Germinal center (tissue), 1 donor: Measurements from ENCODE around the gene CBLB.
A peak's percentile ranks its signal among the peaks of the same experiment; 100 is the strongest.

Experiments used
- DNase-seq: peaks from one replicate; pipeline ENCODE4 v3.0.0; 2012; ENCODE audit warnings: mixed read lengths, low spot score

CBLB gene

DNA sequence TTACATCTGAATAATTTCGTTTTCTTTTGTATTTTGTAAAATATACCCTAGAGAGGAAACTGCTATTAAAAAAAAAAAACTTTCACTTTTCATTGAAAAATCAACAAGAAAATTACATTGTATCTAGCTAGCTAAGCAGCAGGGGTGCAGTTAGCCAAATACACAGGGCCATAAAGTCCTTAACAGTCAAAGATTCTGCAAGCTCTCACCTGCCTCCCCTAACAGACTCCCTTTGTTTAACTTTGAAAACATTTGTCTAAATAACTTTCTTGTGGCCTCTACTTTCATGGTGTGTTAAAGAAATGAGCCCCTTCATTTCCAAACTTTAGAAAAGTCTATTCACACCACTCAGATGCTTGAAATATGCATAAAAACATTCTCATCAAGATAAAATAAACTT, 23.3 kb downstream of the CBLB start:
- no peak for DNase-seq

DNA sequence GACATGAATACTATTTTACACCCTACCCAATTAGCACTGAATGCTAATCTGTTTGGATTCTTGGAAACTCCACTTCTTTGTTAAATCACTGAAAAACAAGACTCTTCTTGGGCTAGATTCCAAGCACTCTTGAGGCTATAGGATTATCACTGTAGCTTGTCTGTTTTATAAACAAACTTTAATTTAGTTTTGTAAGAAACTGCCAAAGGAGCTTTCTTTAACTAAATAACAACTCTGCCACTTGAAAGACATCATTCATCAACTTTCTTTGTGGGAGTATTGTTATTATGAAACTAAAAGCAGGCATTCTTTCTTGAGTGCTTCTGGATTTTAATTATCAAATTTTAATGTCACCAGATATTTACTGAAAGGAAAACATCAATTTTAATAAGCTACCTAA, 24.1 kb downstream of the CBLB start:
- DNase-seq = no peak

DNA sequence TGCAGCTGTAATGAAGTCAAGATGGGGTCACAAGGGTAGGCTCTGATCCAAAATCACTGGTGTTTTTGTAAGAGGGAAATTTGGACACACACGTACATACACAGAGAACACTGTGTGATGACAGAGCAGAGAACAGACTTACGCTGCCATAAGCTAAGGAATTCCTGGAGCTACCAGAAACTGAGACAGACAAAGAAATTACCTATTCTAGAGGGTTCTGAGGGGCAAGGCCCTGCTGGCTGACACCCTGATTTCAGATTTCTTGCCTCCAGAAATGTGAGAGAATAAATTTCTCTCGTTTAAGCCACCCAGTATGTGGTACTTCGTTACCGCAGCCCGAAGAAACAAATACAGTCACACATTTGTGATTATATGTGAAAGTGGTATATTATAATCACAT, 24.8 kb downstream of the CBLB start:
- DNase-seq = no peak

DNA sequence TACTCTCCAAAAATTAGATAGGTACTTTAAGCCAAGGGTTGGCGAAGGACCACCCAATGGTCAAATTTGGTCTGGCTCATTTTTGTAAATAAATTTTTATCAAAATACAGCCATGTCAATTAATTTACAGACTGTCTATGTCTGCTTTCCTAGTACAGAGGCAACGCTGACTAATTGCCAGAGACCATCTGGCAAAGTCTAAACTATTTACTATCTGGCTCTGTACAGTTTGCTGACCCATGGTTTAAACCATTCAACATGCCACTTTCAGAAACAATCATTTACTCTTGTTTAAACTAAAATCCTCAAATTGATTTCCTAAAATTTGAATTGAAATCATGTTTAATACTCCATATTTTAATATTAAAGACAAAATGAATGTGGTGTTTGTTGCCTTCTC, 25.9 kb downstream of the CBLB start:
- no peak for DNase-seq

DNA sequence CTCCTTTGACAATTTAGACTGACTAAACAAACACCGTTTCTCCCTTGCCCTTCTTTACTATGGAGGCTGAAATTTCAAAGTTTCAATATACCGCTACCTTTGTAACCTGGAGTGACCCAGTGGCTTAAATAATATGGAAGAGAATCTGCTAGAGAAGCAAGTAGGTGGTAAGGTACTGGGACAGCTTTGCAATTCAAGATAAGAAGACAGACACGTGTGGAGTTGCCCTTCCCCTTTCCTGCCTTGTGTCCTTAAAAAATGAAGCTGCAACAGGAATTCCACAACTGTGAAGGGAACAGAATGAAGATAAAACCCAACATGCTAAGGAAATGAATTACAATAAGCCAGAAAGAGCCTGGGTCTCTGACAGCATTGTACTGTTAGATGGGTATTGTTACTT, 26.4 kb downstream of the CBLB start:
- DNase-seq = no peak

DNA sequence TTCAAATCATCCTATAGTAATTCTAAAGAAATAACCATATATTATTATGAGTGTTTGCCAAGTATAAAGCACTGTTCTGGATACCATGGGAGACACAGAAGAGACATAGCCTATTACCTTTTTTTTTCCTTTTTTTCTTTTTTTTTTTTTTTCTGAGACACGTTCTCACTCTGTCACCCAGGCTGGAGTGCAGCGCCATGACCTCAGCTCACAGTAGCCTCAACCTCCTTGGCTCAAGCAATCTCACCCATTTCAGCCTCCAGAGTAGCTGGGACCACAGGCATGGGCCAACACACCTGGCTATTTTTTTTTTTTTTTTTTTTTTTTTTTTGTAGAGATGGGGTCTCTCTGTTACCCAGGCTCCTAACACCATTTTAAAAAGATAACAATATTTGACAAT, 30.9 kb downstream of the CBLB start:
- DNase-seq = no peak

DNA sequence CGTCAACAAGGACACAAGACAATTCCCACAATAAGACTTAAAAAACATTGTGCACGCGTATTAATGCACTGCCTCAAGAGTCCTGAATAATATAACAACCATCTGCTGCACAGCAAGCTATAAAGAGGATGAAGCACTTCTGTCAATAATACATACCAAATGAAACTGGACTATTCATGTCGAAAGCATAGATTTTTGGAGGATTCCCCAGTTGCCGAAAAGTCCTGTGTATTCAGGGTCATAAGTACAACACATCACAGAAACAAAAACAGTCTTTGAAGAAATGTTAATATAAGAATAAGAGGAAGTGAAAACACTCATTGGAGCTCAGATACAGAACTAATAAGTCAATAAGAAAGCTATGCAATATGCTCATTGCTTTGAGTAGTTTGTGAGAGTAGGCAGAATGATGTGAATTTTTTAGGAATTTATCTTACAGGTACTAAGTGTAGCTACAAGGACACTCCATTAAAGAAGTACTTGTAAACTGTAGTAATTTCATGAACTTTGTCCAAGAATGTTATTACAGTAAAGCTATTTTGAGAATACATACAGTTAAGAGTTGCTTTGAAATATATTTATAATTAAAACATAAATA, 31.6 kb downstream of the CBLB start:
- peak; percentile 47 for DNase-seq

DNA sequence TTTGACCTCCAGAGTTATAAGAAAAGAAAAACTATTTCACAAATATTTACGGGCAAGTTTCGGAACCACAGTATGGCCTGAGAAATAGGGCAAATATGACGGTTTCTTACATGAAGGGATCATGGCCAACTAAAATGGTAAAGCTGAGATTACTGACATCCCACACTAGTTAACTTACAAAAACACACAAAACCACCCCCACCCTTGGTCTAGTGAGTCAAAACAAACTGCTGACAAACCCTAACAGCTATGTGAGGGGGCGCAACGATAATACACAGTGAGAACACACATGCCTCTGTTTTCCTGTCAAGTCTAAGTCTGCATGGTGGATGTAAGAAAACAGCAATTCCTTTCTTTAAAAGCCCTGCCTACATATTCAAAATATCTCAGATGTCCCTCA, 32.3 kb downstream of the CBLB start:
- no peak for DNase-seq

DNA sequence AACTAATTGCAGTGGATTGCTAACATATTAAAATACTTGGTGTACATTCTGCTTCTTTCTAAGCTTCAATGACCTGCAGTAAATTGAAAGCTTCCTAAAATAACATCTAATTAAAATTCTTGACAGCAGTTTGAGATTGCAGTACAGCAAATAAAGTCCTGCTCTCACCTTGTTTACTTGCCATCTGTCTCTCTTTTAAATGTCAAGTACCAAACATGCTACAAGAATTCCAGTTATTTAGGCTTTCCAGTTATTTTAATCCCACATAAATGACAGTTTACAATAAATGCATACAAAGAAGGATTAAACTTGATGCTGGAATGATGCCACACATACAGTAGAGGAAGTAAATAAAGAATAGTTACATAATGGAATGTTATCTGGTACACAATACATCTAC, 33.2 kb downstream of the CBLB start:
- no peak for DNase-seq

DNA sequence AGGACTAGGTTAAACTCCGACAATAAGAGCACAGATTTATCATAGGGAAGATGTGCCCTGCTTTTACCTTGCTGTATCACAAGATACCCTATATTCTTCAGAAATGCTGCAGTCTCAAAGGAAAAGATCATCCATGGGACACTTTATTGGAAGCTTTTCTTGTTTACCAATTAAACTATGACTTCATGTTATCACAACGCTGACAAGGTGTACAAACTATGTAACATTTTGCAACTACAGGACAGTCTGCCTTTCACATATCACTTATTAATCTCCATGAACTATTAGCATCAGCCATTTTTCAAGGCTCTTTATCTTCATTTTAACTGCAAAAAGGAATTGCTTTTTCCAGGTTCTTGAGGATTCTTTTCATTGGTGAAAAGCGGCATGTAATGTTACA, 34.0 kb downstream of the CBLB start:
- DNase-seq = no peak

DNA sequence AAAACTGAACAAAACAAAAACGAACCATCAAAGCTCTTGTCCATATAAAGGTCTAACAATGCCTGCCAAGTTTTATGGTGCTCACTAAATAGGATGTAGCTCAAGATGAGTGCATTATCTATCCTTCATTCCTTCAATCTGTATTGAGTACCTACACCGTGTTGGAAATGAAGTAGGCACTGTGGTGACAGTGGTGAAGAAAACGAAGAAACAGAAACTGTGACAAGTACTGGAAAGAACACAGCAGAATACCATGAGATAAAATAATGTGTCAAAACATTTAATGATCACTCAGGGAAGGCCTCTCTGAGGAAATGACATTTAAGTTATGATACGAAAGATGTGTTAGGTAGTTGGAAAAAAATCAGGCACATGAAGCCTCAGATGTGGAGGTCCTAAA, 36.2 kb downstream of the CBLB start:
- no peak for DNase-seq

DNA sequence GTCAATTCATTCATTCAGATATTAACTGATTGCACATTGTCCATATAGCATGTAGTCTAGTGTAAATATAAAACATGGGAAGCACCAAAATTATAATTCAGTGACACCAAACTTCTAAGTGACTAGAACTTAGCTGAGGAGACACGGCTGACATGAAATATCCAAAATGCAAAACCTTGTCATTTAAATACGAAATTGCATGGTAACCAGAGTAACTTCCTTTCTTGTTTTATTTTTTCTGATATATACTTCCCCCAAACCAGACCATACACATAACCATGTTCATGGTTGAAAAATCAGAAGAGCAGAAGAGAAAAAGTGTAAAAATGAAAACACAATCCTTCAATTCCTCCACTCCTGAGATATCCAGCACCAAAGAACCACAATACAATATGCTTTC, 38.0 kb downstream of the CBLB start:
- no peak for DNase-seq

DNA sequence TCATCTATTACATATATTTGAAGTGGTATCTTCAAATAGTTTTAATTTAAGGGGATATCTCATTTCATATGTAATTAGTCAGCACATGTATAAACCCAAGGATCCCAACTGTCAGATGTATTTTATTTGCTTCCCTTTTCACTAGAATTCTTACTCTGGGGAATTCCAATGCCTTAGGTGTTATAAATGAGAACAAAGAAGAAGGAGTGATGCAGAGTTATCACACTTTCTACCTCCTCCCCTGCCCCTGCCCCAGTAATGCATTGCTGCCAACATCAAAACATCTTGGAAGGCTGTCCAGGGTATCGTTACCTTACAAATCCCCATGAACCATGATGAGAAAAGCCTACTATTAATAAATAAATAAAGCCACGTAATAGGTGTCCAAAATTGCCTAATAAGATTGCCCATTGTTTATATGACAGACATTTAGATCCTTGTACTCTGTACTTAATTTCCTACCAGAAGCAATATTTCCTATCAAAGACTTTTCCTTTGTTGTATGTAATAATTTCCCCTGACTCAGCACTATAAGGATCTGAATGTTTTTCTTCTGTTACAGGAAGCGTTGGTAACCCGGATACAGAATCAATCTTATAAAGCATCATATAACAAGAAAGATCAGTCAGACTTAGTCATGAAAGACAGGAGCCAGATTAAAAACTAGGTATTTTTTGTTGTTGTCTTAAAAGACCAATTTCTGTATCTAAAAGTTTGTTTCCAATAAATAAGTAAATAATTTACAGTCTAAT, 38.8 kb downstream of the CBLB start:
- DNase-seq = no peak

DNA sequence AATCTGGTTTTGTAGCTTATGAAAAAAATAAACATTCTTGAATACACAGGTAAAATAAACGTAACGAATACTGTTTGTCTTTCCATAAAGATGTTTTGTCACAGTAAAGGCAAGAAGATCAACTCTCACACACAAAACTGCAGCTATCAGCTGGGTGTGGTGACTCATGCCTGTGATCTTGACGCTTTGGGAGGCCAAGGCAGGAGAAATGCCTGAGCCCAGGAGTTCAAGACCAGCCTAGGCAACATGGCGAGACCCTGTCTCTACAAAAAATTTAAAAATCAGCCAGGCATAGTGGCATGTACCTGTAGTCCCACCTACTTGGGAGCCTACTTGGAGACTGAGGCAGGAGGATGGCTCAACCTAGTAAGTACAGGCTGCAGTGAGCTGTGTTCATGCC, 39.6 kb downstream of the CBLB start:
- DNase-seq = no peak

DNA sequence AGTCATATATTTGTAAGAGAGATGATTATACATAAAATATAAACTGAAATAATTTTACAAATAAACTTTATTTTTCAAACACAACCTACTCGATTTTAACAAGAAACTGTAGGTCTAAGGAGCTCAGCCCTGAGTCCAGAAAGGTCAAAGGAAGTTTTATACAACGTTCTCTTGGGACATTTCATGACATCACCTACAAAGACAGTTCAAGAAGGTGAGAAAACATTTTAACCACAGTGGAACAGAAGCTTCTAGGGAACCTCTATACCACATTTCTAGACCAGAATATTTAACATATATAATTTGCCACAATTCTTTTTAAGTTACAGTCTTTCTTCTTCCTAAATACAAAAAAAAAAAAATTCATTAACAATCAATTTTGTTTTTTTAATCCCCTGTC, 40.1 kb downstream of the CBLB start:
- no peak for DNase-seq

DNA sequence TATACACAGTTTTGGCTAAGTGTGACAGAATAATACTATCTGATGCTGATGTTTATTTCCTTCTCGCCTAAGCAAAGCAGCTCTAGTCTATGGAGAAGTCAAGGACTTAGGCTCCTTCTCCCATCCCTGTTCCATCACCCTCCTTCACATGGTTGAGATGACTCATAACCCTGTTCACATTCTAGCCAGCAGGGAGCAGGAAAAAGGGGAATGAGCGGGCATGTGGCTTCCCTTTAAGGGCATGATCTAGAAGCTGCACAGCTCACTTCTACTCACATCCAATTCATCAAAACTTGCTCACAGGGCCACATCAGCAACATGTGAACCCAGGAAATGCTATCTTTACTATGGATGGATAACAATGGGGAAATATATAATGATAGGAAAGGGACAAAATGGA, 40.9 kb downstream of the CBLB start:
- no peak for DNase-seq

DNA sequence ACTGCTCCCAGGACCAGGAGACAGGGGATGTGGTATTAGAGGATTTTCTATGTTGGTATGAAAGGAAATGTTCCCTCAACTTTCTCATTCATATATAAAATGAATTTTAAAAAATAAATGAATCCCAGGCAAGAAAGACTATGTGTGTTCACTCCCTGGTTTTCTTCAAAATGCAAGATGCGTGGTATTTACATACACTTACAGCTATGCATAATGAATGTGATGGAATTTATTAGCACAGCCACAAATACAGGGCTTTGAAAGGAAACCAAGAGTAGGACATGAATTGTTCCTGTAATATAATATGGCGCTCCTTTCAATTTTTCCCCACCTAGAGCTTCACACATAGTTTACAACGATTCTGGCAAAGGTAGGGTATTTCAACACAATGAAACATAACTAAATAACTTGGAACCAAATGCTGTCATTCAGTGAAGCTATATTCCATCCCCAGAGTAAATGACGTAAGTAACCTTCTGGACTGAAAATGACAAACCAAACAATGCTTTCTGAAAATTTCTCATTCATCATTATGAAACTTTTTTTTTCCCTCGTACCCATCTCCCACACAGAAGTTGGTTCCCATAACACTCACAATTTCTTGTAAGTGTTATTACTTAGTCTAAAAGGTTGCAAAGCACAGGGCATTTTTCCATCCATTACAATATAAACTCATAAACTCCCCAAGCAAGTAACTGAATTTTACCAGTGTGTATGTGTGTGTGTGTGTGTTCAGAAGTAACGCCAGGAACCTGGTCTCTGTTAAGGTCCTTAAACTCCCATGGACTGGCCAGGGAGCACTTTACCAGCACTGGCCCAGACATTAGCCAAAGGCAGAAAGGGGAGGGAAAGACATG, 41.8 kb downstream of the CBLB start:
- DNase-seq = no peak

DNA sequence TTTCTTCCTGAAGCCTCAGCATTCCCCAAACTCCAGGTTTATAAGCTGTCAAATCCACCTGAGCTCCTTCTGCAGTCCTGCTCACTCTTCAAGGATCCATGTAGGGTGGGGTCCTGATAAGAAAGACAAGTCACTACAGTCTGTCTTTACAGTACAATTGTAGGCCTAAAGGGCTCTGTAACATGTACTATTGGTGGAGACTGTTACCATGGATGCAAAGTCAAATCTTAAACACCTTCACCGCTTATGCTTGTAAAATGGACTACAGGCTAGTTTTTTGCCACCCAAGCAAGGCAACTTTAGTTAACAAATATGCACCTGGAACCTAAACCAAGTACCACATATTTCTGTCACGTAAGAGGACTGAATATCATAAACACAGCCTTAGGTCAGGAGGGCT, 44.7 kb downstream of the CBLB start:
- DNase-seq = no peak

DNA sequence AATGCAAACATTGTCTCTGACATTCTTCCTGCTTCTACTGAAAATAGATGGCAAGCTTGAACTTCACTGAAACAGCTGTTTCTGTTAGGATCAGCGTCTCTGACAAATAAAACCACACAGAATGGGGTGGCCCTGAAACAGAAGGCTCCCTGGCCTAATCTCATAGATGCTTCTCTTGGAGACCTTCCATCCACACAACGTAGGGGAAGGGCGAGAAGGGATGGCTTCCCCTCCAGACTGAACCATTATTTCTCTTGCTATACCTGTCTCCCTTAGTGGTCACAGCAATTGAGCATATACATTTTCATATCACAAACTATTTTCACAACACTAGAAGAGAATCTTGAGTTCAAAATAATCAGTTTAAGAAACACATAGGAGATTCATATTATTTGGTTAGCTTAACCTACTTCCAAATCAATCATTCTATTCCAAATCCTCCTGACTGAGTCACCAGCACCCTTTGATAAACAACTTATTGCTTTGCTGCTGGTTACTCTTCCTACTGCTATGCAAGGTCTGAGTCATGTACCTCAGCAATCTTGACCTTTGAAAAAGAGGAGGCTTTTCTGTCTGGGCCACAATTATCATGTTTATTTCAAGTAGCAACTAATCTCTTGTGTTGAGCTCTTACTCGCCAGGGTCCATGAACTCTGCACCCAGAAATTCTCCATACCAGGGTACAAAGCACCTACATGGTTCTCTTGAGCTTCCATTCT, 45.5 kb downstream of the CBLB start:
- DNase-seq = no peak

DNA sequence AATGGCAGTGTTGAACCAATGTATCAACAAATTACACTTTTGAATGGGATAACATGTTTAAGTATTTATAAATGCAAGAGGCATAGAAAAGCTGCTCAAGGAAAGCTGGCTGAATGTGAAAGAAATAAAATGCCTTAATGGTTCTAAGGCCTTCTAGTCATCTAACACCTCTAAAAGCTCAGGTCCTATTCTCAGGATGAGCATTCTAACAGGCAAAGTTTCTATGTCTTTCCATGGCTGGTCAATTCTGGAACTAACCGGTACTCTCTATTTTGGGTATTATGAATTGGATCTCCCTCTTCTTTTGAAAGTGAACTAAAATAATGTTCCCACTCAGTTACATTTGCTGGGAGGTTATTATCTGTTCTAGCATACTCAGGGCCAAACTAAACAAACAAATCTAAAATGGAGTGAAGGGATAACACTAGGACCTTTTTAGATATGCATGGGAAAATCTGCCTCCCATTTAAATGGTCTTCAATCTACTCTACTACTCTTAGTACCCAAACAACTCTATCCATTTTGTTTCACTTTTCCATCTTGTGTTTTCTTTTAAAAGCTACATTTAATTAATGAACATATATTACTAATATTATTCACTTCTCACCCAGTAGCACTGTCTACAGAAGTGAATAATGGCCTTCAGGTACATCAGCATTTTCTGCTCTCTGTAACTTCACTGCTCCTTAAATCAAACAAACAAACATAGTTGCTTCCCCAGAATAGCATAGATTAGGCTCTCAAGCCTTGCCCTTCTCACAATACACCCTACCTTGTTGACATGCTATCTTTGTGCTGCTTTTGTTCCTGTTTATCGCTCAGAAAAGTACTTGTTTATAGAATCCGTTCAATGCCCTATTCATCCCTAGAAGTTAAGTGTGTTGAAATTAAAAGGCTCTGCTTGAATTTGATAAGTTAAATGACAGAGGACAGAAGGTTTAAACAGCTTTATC, 46.4 kb downstream of the CBLB start:
- no peak for DNase-seq

DNA sequence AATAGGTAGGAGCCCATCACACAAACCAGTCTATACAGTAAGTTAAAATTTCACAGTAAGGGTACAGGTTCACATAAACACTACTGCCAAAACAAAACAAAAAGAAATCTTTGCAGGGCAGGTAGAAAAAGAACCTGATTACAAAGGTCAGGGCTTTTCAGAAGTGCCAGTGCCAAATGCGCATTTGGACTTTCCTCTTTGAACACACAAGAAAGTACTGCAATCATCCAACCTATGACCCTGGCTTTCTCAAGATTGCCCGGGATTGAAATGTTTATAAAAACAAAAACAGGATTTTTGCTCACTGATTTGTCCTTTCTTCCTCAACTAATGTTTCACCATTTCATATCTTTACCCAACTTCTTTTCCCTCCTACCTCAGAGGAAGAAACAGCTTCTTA, 47.4 kb downstream of the CBLB start:
- no peak for DNase-seq
